K562 treated with DMSO at 1 percent for 12 hours (cell line): ENCODE data around the gene THRA. TPM values are rescaled to one million over a fixed set of nuclear protein-coding genes. Genes with fewer than 3 reads are reported as not detected.

Experiments
- total RNA-seq: library from RNA; unstranded; fragments of 300-600 nt; gene quantifications from 2 replicates; pipeline ENCODE4 v1.2.3, GENCODE V29; 2022; ENCODE audit not compliant: insufficient read depth

The THRA gene
- total RNA-seq = 9.5 and 19.3 TPM in 2 replicates

GRCh38 chr17:40062329-40063186 is at the start of gene THRA:
THRA (plus strand) TSS chr17:40062965; CDS start chr17:40074489, 11,524 bp downstream.

GRCh38 chr17:40015005-40015997 is 47.5 kb upstream of the THRA start, which contains the start of gene CSF3:
CSF3 (plus strand) TSS chr17:40015440; CDS start chr17:40015475, 35 bp downstream.

GRCh38 chr17:40100419-40100668 is 37.6 kb downstream of the THRA start, which contains the start of gene NR1D1:
NR1D1 (minus strand) TSS chr17:40100589; CDS start chr17:40100094, 495 bp downstream.

GRCh38 chr17:40121181-40122135 is 58.7 kb downstream of the THRA start, which contains the start of gene MSL1:
MSL1 (plus strand) TSS chr17:40121971; CDS start chr17:40122613, 642 bp downstream.

Other genes with a start within 250 kb of the THRA start
- gene IKZF3, start 198.7 kb upstream of the THRA start, total RNA-seq = 0.47 TPM in 1 of 2 replicates, not detected in the other
- gene ZPBP2, start 194.8 kb upstream of the THRA start, total RNA-seq = not detected in 2 replicates
- 4.8 and 13.7 TPM in 2 replicates for gene GSDMB, start 144.3 kb upstream of the THRA start, total RNA-seq
- 20.5 and 42.5 TPM in 2 replicates for gene ORMDL3, start 135.4 kb upstream of the THRA start, total RNA-seq
- gene LRRC3C, start 135.2 kb upstream of the THRA start, total RNA-seq = not detected in 2 replicates
- not detected in 2 replicates for gene GSDMA, start 100.0 kb upstream of the THRA start, total RNA-seq
- gene PSMD3, start 82.2 kb upstream of the THRA start, total RNA-seq = 155 and 233 TPM in 2 replicates
- gene CSF3, start 47.5 kb upstream of the THRA start, total RNA-seq = not detected in 2 replicates
- gene MED24, start 8.6 kb upstream of the THRA start, total RNA-seq = 51.2 and 88.5 TPM in 2 replicates
- 3.3 and 4.5 TPM in 2 replicates for gene NR1D1, start 37.6 kb downstream of the THRA start, total RNA-seq
- 16.3 and 47.9 TPM in 2 replicates for gene MSL1, start 59.0 kb downstream of the THRA start, total RNA-seq
- gene CASC3, start 77.6 kb downstream of the THRA start, total RNA-seq = 26.8 and 47.2 TPM in 2 replicates
- 1.7 and 2.6 TPM in 2 replicates for gene RAPGEFL1, start 114.5 kb downstream of the THRA start, total RNA-seq
- gene WIPF2, start 156.3 kb downstream of the THRA start, total RNA-seq = 5.3 and 17.2 TPM in 2 replicates
- gene CDC6, start 224.9 kb downstream of the THRA start, total RNA-seq = 37.4 and 75.2 TPM in 2 replicates
- 9.3 and 24.9 TPM in 2 replicates for gene RARA, start 246.2 kb downstream of the THRA start, total RNA-seq